BJ (cell line): ENCODE data around the gene HPGD. TPM values are rescaled to one million over a fixed set of nuclear protein-coding genes. Genes with fewer than 3 reads are reported as not detected.

Experiments used
- CTCF ChIA-PET: fragments of 350-600 bp; formaldehyde crosslinking; extraction: SDS; loops from one replicate; lab custom pipeline; 2021; ENCODE audit warnings: antibody characterized with exemption, inconsistent platforms; lab: Yijun Ruan, JAX
- POLR2A ChIA-PET: fragments of 300-600 bp; sonication (Branson Sonifier 250); formaldehyde crosslinking; extraction: SDS; loops from one replicate; lab custom pipeline; 2021; ENCODE audit warnings: antibody characterized with exemption; lab: Charles Lee
- DNase-seq: peaks from one replicate; pipeline ENCODE4 v3.0.0-alpha.2; 2011; ENCODE audit warnings: low read depth
- H3K27me3 ChIP-seq: 2 replicates; pipeline ENCODE4 v1.6.0; 2011; ENCODE audit warnings: low read length; ENCODE audit not compliant: control insufficient read depth, insufficient read depth
- H3K36me3 ChIP-seq: 2 replicates; pipeline ENCODE4 v1.5.1; 2011; ENCODE audit warnings: low read length; ENCODE audit not compliant: control insufficient read depth, insufficient read depth
- H3K4me3 ChIP-seq: 2 replicates; pipeline ENCODE4 v1.5.1; 2011; ENCODE audit warnings: low read depth, mild to moderate bottlenecking, control low read depth, low read length
- polyA plus RNA-seq: library from polyadenylated mRNA; depleted of rRNA; stranded (reverse); fragments of >200 nt; gene quantifications from 2 replicates; pipeline ENCODE4 v1.2.3, GENCODE V29; 2011
- TF ChIP-seq, protein P1 (sequence below): IDR thresholded peaks from 2 replicates; pipeline ENCODE4 v1.5.1; 2011; ENCODE audit warnings: low read depth, mild to moderate bottlenecking, control low read depth, inconsistent platforms, low read length, moderate library complexity; ENCODE audit not compliant: insufficient read depth

HPGD gene
- polyA plus RNA-seq, 1 experiment, result not detected

DNA sequence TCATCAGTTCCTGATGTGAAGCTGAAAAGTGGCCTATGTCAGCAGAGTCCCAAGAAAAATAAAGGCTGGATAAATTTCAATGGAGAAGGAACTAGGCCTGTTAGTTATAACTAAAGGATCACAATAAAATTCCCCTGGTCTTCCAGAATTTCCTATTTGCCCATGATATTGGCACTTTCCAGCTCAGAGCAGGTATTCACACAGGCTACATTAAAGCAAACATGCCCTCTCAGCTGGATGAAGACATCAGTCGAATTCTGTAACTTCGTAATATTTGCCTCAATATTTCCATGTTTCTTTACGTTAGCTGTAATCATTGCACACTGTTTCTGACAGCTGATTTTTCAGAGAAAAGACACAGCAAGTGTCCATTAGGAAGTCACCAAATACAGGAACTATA is 9.5 kb downstream of the HPGD start:
- H3K4me3 ChIP-seq, result no peak overlapping the region
- TF ChIP-seq, protein P1, sequence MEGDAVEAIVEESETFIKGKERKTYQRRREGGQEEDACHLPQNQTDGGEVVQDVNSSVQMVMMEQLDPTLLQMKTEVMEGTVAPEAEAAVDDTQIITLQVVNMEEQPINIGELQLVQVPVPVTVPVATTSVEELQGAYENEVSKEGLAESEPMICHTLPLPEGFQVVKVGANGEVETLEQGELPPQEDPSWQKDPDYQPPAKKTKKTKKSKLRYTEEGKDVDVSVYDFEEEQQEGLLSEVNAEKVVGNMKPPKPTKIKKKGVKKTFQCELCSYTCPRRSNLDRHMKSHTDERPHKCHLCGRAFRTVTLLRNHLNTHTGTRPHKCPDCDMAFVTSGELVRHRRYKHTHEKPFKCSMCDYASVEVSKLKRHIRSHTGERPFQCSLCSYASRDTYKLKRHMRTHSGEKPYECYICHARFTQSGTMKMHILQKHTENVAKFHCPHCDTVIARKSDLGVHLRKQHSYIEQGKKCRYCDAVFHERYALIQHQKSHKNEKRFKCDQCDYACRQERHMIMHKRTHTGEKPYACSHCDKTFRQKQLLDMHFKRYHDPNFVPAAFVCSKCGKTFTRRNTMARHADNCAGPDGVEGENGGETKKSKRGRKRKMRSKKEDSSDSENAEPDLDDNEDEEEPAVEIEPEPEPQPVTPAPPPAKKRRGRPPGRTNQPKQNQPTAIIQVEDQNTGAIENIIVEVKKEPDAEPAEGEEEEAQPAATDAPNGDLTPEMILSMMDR, result no peak
- ChIA-PET CTCF (no interaction called here), POLR2A (no interaction called here)
- DNase-seq, result no peak
- H3K36me3 ChIP-seq, result no peaks in the 10 kb centered on the region
- no peaks in the 10 kb centered on the region for H3K27me3 ChIP-seq

DNA sequence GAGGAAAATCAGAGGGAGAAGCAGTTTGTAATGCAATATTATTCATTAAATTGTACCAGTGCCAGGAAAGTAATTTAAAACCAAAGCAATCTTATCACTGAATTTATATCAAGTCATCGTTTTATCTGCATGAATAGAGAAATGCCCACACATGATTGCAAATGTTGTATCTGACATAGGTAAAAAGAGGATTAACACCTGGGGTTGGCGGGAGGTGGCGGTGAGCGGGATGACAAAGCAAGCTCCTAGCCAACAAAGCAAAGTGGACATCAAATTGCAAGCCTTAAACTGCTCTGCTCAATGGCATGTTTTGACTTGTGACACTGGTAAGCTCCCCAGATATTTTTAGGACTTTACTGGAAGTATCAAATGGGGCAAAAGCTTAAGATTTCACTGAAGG is 16.4 kb downstream of the HPGD start:
- no peak for DNase-seq
- ChIA-PET CTCF (no interaction called here), POLR2A (no interaction called here)
- H3K27me3 ChIP-seq, result no peaks in the 10 kb centered on the region
- TF ChIP-seq, protein P1, result no peak
- no peak overlapping the region for H3K4me3 ChIP-seq
- H3K36me3 ChIP-seq, result no peaks in the 10 kb centered on the region

DNA sequence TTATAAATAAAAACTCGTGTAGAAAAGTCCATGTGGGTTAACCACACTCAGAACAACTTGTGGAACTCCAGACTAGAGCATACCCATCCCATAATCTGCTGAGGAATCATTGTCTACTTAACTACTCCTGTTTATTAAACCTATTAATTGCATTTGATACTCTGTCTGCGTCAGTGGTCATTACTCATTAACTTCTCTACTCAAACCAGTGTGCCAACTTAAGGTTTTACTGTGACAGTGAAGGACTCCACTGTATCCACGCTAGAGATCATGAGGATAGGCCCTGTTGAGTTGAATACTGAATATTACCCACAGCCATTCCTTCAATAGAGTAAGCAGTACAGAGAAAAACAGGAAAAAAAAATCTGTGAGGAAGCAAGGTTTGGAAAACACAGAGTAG is 17.3 kb downstream of the HPGD start:
- no peaks in the 10 kb centered on the region for H3K27me3 ChIP-seq
- H3K4me3 ChIP-seq, result no peak overlapping the region
- TF ChIP-seq, protein P1, result no peak
- no peak for DNase-seq
- no peaks in the 10 kb centered on the region for H3K36me3 ChIP-seq
- ChIA-PET CTCF (no interaction called here), POLR2A (no interaction called here)

DNA sequence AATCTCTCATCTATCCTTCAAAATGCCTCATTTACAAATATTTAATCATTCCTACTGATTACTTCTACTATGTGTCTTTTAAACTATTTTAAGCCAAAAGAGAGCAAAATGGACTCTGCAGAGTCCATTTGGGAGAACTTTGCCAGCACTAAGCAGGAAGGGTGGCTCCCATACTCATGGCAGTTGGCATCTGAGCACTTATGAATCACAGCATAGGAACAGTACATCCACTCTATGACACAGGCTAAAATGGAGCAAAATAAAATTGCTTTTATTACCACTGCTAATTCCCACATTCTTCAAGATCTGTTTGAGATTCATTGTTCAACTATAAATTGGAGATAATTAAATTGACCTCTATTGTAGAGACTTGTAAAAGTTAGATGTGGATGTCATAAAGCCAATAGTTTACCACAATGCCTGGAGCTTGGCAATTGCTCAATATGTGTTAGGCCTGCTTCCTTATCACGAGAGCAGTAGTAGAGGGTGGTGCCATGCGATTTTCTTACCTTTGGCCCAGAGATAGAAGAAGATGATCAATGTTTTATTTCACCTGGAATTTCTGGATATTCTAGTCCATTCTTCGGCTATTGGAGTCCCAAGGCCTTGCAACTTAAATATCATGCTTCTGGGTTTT is 19.1 kb downstream of the HPGD start:
- Histone ChIP-seq H3K36me3 (no peaks in the 10 kb centered on the region), H3K27me3 (no peaks in the 10 kb centered on the region), H3K4me3 (no peak overlapping the region)
- ChIA-PET POLR2A (no interaction called here), CTCF (no interaction called here)
- no peak for DNase-seq
- TF ChIP-seq, protein P1, result no peak

DNA sequence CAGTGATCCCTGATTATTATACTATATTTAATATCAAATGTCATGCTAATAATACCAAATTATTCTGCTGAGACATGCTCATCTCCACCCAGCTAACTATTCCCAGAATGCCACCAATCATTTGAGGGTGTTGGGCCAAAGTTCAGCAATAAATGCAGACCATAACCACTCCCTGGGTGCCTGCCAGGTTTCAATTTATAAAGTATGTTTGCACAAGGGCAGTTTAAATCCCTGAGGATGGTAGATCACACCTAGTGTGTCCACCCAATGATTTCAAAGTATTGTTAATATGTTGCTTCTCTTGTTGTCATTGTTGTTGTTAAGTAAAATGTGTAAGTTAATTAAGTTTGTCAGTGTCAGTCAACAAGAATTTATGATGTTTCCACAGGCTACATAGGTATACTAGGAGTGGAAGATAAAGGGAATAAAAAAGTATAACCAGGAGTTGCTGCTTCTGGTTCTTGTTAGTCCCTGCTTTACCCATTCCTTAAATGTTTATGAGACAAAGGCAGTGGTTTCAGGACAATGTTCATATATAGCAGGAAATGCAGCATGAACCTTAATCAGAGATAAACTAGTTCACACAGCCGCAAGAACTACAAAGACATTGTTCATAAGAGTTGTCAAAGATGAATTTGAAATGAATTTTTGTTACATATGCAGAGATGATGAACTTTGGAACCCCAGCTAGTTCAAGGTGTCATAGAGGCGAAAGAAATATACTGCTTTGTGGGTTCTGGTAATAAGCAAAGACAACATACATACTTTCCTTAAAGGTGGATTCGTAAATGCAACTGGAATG is 25.5 kb downstream of the HPGD start:
- Histone ChIP-seq H3K4me3 (no peak overlapping the region), H3K36me3 (no peaks in the 10 kb centered on the region), H3K27me3 (no peaks in the 10 kb centered on the region)
- no peak for DNase-seq
- CTCF ChIA-PET, result no interaction called here
- POLR2A ChIA-PET, result no interaction called here
- TF ChIP-seq, protein P1, result no peak
